MM.1S (cell line): ENCODE measurements around the gene ZC3H7B.
A peak's percentile ranks its signal among the peaks of the same experiment; 100 is the strongest.

Experiments
- DNase-seq: peaks from one replicate; pipeline ENCODE4 v3.0.0-alpha.2; 2015
- H2AFZ ChIP-seq: fragments of 300-600 bp; sonication (generic); 2 replicates; pipeline ENCODE4 v1.6.0; 2016; ENCODE audit warnings: antibody characterized with exemption, low read length
- H3F3A ChIP-seq: fragments of 300-600 bp; sonication (generic); 2 replicates; pipeline ENCODE4 v1.6.1; 2016; ENCODE audit warnings: mild to moderate bottlenecking, antibody characterized with exemption, low read length, moderate library complexity, mixed read lengths; ENCODE audit not compliant: insufficient read depth
- H3K27ac ChIP-seq: fragments of 300-600 bp; sonication (generic); 2 replicates; pipeline ENCODE4 v1.5.1; 2016; ENCODE audit warnings: mild to moderate bottlenecking, low read length
- H3K27me3 ChIP-seq: fragments of 300-600 bp; sonication (generic); replicated peaks from 2 replicates; pipeline ENCODE4 v1.6.0; 2016; ENCODE audit warnings: low read length; ENCODE audit not compliant: insufficient read depth
- H3K36me3 ChIP-seq: fragments of 300-600 bp; sonication (generic); replicated peaks from 2 replicates; pipeline ENCODE4 v1.6.1; 2016; ENCODE audit warnings: mild to moderate bottlenecking, low read length, mixed read lengths; ENCODE audit not compliant: insufficient read depth
- H3K4me1 ChIP-seq: fragments of 300-600 bp; sonication (generic); 2 replicates; pipeline ENCODE4 v1.6.1; 2016; ENCODE audit warnings: low read length, mixed read lengths
- H3K4me2 ChIP-seq: fragments of 300-600 bp; sonication (generic); 2 replicates; pipeline ENCODE4 v1.6.0; 2016; ENCODE audit warnings: low read depth, low read length
- H3K4me3 ChIP-seq: fragments of 300-600 bp; sonication (generic); 2 replicates; pipeline ENCODE4 v1.5.1; 2016; ENCODE audit warnings: low read length, mixed read lengths
- H3K79me2 ChIP-seq: fragments of 300-600 bp; sonication (generic); 2 replicates; pipeline ENCODE4 v1.6.1; 2016; ENCODE audit warnings: mixed run types, low read length, mixed read lengths
- H3K9ac ChIP-seq: fragments of 300-600 bp; sonication (generic); 2 replicates; pipeline ENCODE4 v1.6.1; 2016; ENCODE audit warnings: low read length, mixed read lengths
- H3K9me2 ChIP-seq: fragments of 300-600 bp; sonication (generic); replicated peaks from 2 replicates; pipeline ENCODE4 v1.6.1; 2016; ENCODE audit warnings: mild to moderate bottlenecking, low read length, mixed read lengths; ENCODE audit not compliant: insufficient read depth
- H3K9me3 ChIP-seq: fragments of 300-600 bp; sonication (generic); replicated peaks from 2 replicates; pipeline ENCODE4 v1.6.1; 2016; ENCODE audit warnings: mild to moderate bottlenecking, low read length, mixed read lengths; ENCODE audit not compliant: insufficient read depth
- H4K20me1 ChIP-seq: fragments of 300-600 bp; sonication (generic); 2 replicates; pipeline ENCODE4 v1.6.1; 2016; ENCODE audit warnings: mild to moderate bottlenecking, low read length, moderate library complexity, mixed read lengths; ENCODE audit not compliant: insufficient read depth
- CTCF ChIP-seq: fragments of 300-600 bp; sonication (generic); IDR thresholded peaks from 2 replicates; pipeline ENCODE4 v1.5.1; 2016; ENCODE audit warnings: antibody characterized with exemption, low read length, mixed read lengths
- EZH2 ChIP-seq: fragments of 300-600 bp; sonication (generic); optimal IDR thresholded peaks from 2 replicates; pipeline ENCODE3; 2017; ENCODE audit warnings: low read depth, mild to moderate bottlenecking, antibody characterized with exemption, low read length, mixed read lengths
- EZH2phosphoT487 ChIP-seq: fragments of 300-600 bp; sonication (generic); IDR thresholded peaks from 2 replicates; pipeline ENCODE4 v1.6.1; 2018; ENCODE audit warnings: antibody characterized with exemption, low read length

Gene ZC3H7B

GRCh38 chr22:41365425-41365824 is 64.1 kb downstream of the ZC3H7B start:
- H3K27ac ChIP-seq, result no peak overlapping the region
- no peak overlapping the region for H3K9ac ChIP-seq
- no peak for DNase-seq
- H3K27me3 ChIP-seq, result 0 out of 2 replicates have a peak, but pooled peaks cover 4% of the 10 kb centered on the region
- no peaks in the 10 kb centered on the region for H3K36me3 ChIP-seq
- H3K79me2 ChIP-seq, result no peaks in the 10 kb centered on the region
- H3K4me1 ChIP-seq, result no peaks in the 10 kb centered on the region
- no peaks in the 10 kb centered on the region for H3K9me3 ChIP-seq
- H2AFZ ChIP-seq, result no peak overlapping the region
- H3K4me2 ChIP-seq, result no peak overlapping the region
- H4K20me1 ChIP-seq, result no peaks in the 10 kb centered on the region
- TF ChIP-seq CTCF, result no peak
- TF ChIP-seq EZH2, result no peak
- TF ChIP-seq EZH2phosphoT487, result no peak
- H3K9me2 ChIP-seq, result no peaks in the 10 kb centered on the region
- no peaks in the 10 kb centered on the region for H3F3A ChIP-seq
- H3K4me3 ChIP-seq, result no peak overlapping the region

GRCh38 chr22:41366323-41367029 is 65.2 kb downstream of the ZC3H7B start:
- H3K79me2 ChIP-seq, result no peaks in the 10 kb centered on the region
- H3K4me1 ChIP-seq, result no peaks in the 10 kb centered on the region
- no peak overlapping the region for H3K27ac ChIP-seq
- no peaks in the 10 kb centered on the region for H3K36me3 ChIP-seq
- H4K20me1 ChIP-seq, result no peaks in the 10 kb centered on the region
- peak overlapping the region; percentile 28; the same call in 1 of the 2 replicates for H3K4me2 ChIP-seq
- H3K9ac ChIP-seq, result no peak overlapping the region
- no peaks in the 10 kb centered on the region for H3K9me2 ChIP-seq
- no peak overlapping the region for H3K4me3 ChIP-seq
- DNase-seq, result no peak
- H3K9me3 ChIP-seq, result no peaks in the 10 kb centered on the region
- 0 out of 2 replicates have a peak, but pooled peaks cover 4% of the 10 kb centered on the region for H3K27me3 ChIP-seq
- H3F3A ChIP-seq, result no peaks in the 10 kb centered on the region
- no peak for TF ChIP-seq EZH2phosphoT487
- no peak for TF ChIP-seq EZH2
- no peak for TF ChIP-seq CTCF
- H2AFZ ChIP-seq, result peak overlapping the region; percentile 39; the same call in 1 of the 2 replicates

- no peaks in the 10 kb centered on the region for H3K36me3 ChIP-seq
- no peak for TF ChIP-seq CTCF
- no peaks in the 10 kb centered on the region for H3K79me2 ChIP-seq
- H3K9ac ChIP-seq, result no peak overlapping the region
- peak overlapping the region; percentile 39; the same call in 1 of the 2 replicates for H2AFZ ChIP-seq
- DNase-seq, result no peak
- H3K4me1 ChIP-seq, result no peaks in the 10 kb centered on the region
- H3K9me3 ChIP-seq, result no peaks in the 10 kb centered on the region
- H3F3A ChIP-seq, result no peaks in the 10 kb centered on the region
- no peaks in the 10 kb centered on the region for H4K20me1 ChIP-seq
- H3K4me3 ChIP-seq, result no peak overlapping the region
- H3K9me2 ChIP-seq, result no peaks in the 10 kb centered on the region
- 0 out of 2 replicates have a peak, but pooled peaks cover 4% of the 10 kb centered on the region for H3K27me3 ChIP-seq
- H3K27ac ChIP-seq, result no peak overlapping the region
- H3K4me2 ChIP-seq, result peak overlapping the region; percentile 28; the same call in 1 of the 2 replicates
Measured at GRCh38 chr22:41367039-41367679, 65.8 kb downstream of the ZC3H7B start.
